OCI-LY1 (cell line): ENCODE measurements around the gene HSD17B14.

ENCODE experiments used
- EZH2 ChIP-seq: fragments of 200-600 bp; sonication (generic), shearing (Covaris generic); IDR thresholded peaks from 2 replicates; pipeline ENCODE4 v1.8.0; 2017; ENCODE audit warnings: borderline replicate concordance, mixed run types, mild to moderate bottlenecking, antibody characterized with exemption, low read length, moderate library complexity, mixed read lengths
- TF ChIP-seq, protein P1 (sequence below): fragments of 200-600 bp; sonication (generic), shearing (Covaris generic); IDR thresholded peaks from 2 replicates; pipeline ENCODE4 v1.5.1; 2017; ENCODE audit warnings: mild to moderate bottlenecking, antibody characterized with exemption, low read length, moderate library complexity, mixed read lengths

- TF ChIP-seq, protein P1, sequence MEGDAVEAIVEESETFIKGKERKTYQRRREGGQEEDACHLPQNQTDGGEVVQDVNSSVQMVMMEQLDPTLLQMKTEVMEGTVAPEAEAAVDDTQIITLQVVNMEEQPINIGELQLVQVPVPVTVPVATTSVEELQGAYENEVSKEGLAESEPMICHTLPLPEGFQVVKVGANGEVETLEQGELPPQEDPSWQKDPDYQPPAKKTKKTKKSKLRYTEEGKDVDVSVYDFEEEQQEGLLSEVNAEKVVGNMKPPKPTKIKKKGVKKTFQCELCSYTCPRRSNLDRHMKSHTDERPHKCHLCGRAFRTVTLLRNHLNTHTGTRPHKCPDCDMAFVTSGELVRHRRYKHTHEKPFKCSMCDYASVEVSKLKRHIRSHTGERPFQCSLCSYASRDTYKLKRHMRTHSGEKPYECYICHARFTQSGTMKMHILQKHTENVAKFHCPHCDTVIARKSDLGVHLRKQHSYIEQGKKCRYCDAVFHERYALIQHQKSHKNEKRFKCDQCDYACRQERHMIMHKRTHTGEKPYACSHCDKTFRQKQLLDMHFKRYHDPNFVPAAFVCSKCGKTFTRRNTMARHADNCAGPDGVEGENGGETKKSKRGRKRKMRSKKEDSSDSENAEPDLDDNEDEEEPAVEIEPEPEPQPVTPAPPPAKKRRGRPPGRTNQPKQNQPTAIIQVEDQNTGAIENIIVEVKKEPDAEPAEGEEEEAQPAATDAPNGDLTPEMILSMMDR: no peak
- no peak for TF ChIP-seq EZH2
Observed at GRCh38 chr19:48837051-48837524, 797 bp upstream of the HSD17B14 start.
